ENCODE data around the gene CTXND2. TPM values are rescaled to one million over a fixed set of nuclear protein-coding genes. Genes with fewer than 3 reads are reported as not detected.

Gene CTXND2
- total and polyA plus RNA-seq, 2 donors (not counting 3 experiments of a cell fraction or from before 2014, with no cell fraction given): not detected

- H3K4me2 ChIP-seq (ENCODE audit: insufficient read depth, low read length): peak overlapping the region; percentile 99
- DNase-seq (ENCODE audit: low read depth, low spot score) (no peak), FAIRE-seq (no peak)
- H3K9ac ChIP-seq (replicated peaks; ENCODE audit: extremely low read depth, insufficient read depth, low read length): peak overlapping the region; percentile 81
- POLR2A ChIA-PET: interaction anchor here (0.6 kb wide), 2 partner anchors 9 to 264 kb away, joined by 4 to 6 read pairs; no protein-coding TSS in a partner anchor
- peak overlapping the region; percentile 37 for H2AFZ ChIP-seq (ENCODE audit: low read depth, low read length)
- BruUV-seq (replicated peaks): TSS peak; percentile 46
- CTCF ChIA-PET: interaction anchor here (0.6 to 1.6 kb wide), 4 partner anchors 9 to 47 kb away, joined by 3 to 5 read pairs (median 3); no protein-coding TSS in a partner anchor
- no peaks in the 10 kb centered on the region for H3K9me3 ChIP-seq (replicated peaks; ENCODE audit: control insufficient read depth, insufficient read depth, low read length)
- intact Hi-C loops (cut with micrococcal nuclease) (loop anchor here (1.0 to 5.0 kb wide), 6 partner anchors 47 to 314 kb away; partner anchors contain the start of genes ENSA and SETDB1), dilution Hi-C loops (cut with MboI; ENCODE audit: extremely low pct_ligation_motif_present, low sequenced_read_pairs) (no loop called here)
- H3K27me3 ChIP-seq (ENCODE audit: control insufficient read depth in 2 of 2, insufficient read depth in 2 of 2, low read length in 2 of 2): no peaks in the 10 kb centered on the region
- TF ChIP-seq FOS (IDR thresholded peaks at IDR 0.05; ENCODE audit: borderline replicate concordance, insufficient read depth, low read length): no peak
- TF ChIP-seq EZH2 (IDR thresholded peaks at IDR 0.05; ENCODE audit: borderline replicate concordance, low read depth, low read length, severe bottlenecking): no peak
- TF ChIP-seq MYC (IDR thresholded peaks at IDR 0.05; ENCODE audit: low read depth, low read length): no peak
- TF ChIP-seq MAX (IDR thresholded peaks at IDR 0.05; ENCODE audit: insufficient read depth, insufficient read length): no peak
- TF ChIP-seq CTCF (IDR thresholded peaks at IDR 0.05; ENCODE audit: extremely low read depth in 1 of 2, insufficient read depth in 1 of 2, low read depth in 1 of 2, low read length in 2 of 2): no peak
- peaks cover 33% of the 10 kb centered on the region for H3K79me2 ChIP-seq (ENCODE audit: control insufficient read depth, insufficient read depth, low read length)
- peak overlapping the region; percentile 74 for H3K27ac ChIP-seq (ENCODE audit: insufficient read depth, low read depth, low read length)
- no peaks in the 10 kb centered on the region for H3K9me1 ChIP-seq (replicated peaks; ENCODE audit: control insufficient read depth, extremely low read depth, insufficient read depth, low read length)
- peak overlapping the region; percentile 81 to 92 (median 91) for H3K4me3 ChIP-seq (replicated peaks in 1 of 3; ENCODE audit: insufficient read depth in 1 of 3, low read depth in 1 of 3, low read length in 3 of 3)
- peaks cover 0 to 2% of the 10 kb centered on the region in 2 experiments for H3K36me3 ChIP-seq (ENCODE audit: control insufficient read depth in 2 of 2, extremely low read depth in 1 of 2, insufficient read depth in 2 of 2, low read length in 2 of 2)
- peaks cover 13% of the 10 kb centered on the region for H3K4me1 ChIP-seq (ENCODE audit: control insufficient read depth, extremely low read depth, insufficient read depth, low read length)
- H4K20me1 ChIP-seq (replicated peaks; ENCODE audit: control insufficient read depth, extremely low read depth, insufficient read depth, low read length): no peaks in the 10 kb centered on the region
These were observed 11.5 kb upstream of the CTXND2 start for GRCh38 chr1:150875197-150876118.

All from endothelial cell of umbilical vein (primary cell).